Activated T-helper 17 cell treated with anti-CD3 and anti-CD28 coated beads, Interleukin-2, amount 50 U/mL, for 72 hours (primary cell): ENCODE results near the gene SETD1A. TPM values are rescaled to one million over a fixed set of nuclear protein-coding genes. Genes with fewer than 3 reads are reported as not detected.
A peak's percentile ranks its signal among the peaks of the same experiment; 100 is the strongest.

Experiments
- ATAC-seq: fragments of 150-1000 bp; cut with Tn5 transposase; replicated peaks from 2 replicates; pipeline ENCODE4 v1.10.0; 2021; ENCODE audit warnings: mild to moderate bottlenecking, moderate library complexity
- H3K27ac Mint-ChIP-seq: one replicate; pipeline ENCODE4 v1.8.0; 2022; ENCODE audit warnings: mixed read lengths
- H3K27me3 Mint-ChIP-seq: one replicate; pipeline ENCODE4 v1.8.0; 2022; ENCODE audit warnings: mixed read lengths
- H3K36me3 Mint-ChIP-seq: one replicate; pipeline ENCODE4 v1.8.0; 2022; ENCODE audit warnings: low read depth, mild to moderate bottlenecking, mixed read lengths
- H3K4me1 Mint-ChIP-seq: one replicate; pipeline ENCODE4 v1.8.0; 2022; ENCODE audit warnings: mixed read lengths
- H3K4me3 Mint-ChIP-seq: one replicate; pipeline ENCODE4 v1.8.0; 2022; ENCODE audit warnings: mild to moderate bottlenecking, mixed read lengths
- H3K9me3 Mint-ChIP-seq: one replicate; pipeline ENCODE4 v1.8.0; 2022; ENCODE audit warnings: mixed read lengths
- total RNA-seq, 2 donors: library from RNA; stranded (reverse); gene quantifications; one replicate each; pipeline ENCODE4 v1.2.3, GENCODE V29; 2022

Gene SETD1A
- total RNA-seq, 2 donors from 2014 or later: 27.5 to 33.7 TPM

DNA sequence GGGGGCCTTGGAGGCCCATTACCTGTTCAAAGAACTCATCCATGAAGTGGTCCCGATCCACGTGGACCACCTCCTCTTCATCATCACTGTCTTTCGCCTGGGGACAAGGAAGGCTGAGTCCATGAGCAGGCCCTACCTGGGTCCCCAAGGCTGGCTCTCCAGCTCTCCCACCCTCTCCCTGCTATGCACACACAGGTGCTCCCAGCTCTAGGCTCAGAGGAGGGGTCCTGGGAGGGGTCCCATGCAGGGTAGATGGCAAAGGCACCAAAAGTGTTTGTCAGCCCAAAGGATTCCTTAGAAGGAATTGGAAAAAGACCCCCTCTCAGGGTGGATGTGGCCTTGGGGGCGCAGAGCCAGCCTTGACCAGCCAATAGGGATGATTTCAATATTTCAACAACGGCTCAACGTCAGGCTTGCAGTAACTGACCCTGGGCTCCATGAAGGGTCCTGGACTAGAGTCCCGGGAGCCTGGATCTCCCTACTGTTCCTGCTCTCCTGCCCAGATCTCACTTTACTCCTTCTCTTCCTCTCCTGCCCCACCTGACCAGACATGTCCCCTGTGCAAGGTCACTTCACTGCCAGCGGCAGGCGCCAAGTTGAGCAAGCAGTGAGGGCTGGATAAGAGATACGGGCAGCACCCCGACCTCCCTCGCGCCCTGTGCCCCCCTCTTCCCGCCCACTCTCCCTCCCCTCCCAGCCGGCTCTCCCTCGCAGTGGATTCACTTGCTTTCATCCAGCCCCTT lies 44.1 kb downstream of the SETD1A start:
- H3K36me3 Mint-ChIP-seq: no peaks in the 10 kb centered on the region
- no peak overlapping the region for H3K27ac Mint-ChIP-seq
- ATAC-seq: no peak
- no peaks in the 10 kb centered on the region for H3K27me3 Mint-ChIP-seq
- H3K9me3 Mint-ChIP-seq: no peaks in the 10 kb centered on the region
- no peaks in the 10 kb centered on the region for H3K4me1 Mint-ChIP-seq
- H3K4me3 Mint-ChIP-seq: no peak overlapping the region

DNA sequence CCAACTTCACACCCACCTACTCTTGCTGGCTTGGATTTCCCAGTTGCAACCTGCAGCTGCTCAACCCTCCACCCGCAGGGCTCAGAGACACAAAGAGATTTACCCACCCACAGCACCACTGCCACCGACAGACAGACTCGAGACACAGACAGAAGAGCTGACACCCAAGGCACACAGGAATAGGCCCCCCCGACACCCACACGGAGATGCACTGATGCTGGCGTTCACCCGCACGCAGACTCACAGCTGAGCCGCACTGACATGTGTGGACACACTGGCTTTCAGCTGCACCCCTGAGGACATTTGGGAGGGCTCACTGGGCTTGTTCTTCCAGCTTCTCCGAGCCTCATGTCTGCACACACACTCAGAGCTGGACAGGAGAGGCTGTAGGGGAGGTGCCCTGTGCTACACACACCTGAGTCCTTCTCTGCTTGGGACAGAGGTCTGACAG lies 44.7 kb downstream of the SETD1A start:
- Mint-ChIP-seq H3K27ac (no peak overlapping the region), H3K4me3 (no peak overlapping the region), H3K4me1 (no peaks in the 10 kb centered on the region), H3K27me3 (no peaks in the 10 kb centered on the region), H3K9me3 (no peaks in the 10 kb centered on the region), H3K36me3 (no peaks in the 10 kb centered on the region)
- ATAC-seq: no peak

DNA sequence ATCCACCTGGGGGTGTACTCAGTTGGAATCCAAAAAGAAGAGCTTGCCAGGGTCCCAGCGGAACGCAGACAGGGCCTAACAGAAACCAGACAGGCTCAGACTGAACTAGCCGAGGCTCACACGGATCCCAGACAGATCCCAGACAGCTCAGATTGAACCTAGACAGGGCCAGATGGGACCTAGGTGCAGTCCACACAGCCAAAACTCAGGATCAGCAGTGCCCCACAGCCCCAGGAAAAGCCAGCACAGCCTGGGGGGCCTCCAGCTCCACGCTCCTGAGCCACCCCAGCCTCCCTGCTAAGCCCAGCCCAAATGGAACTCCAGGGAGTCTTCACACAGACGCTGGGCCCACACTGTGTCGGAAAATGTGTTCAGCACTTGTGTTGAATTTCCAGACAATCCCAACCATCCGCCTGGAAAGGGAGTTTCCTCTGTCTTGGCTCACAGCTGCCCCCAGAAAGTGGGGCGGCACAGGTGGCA lies 45.3 kb downstream of the SETD1A start:
- Mint-ChIP-seq H3K9me3 (no peaks in the 10 kb centered on the region), H3K36me3 (no peaks in the 10 kb centered on the region), H3K27me3 (no peaks in the 10 kb centered on the region), H3K4me3 (no peak overlapping the region), H3K4me1 (no peaks in the 10 kb centered on the region), H3K27ac (no peak overlapping the region)
- ATAC-seq: no peak

DNA sequence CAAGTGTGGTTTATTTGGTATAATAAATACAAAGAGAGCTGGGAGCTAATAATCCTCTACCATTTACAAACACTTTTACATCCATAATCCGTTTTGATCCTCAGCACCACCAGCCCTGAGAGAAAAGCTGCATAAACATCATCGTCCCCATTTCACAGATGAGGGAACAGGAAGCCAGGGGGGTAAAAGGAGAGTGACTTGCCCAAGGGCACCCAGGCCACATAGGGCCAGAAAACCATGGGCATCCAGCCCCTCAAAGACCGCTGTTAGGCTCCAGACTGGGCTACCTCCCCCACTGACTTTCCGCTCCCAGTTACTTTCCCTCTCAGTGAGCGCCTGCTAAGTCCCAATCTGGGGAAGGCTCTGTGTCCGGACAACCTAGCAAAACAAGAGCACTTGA lies 46.2 kb downstream of the SETD1A start:
- Mint-ChIP-seq H3K4me3 (no peak overlapping the region), H3K27ac (no peak overlapping the region), H3K27me3 (no peaks in the 10 kb centered on the region), H3K9me3 (no peaks in the 10 kb centered on the region), H3K36me3 (no peaks in the 10 kb centered on the region), H3K4me1 (no peaks in the 10 kb centered on the region)
- ATAC-seq: no peak

GRCh38 chr16:31004658-31005057 lies 47.1 kb downstream of the SETD1A start:
- Mint-ChIP-seq H3K4me3 (no peak overlapping the region), H3K27me3 (peaks cover 1% of the 10 kb centered on the region), H3K9me3 (no peaks in the 10 kb centered on the region), H3K27ac (no peak overlapping the region), H3K4me1 (no peaks in the 10 kb centered on the region), H3K36me3 (no peaks in the 10 kb centered on the region)
- no peak for ATAC-seq

- H3K4me3 Mint-ChIP-seq: no peak overlapping the region
- no peaks in the 10 kb centered on the region for H3K9me3 Mint-ChIP-seq
- H3K27ac Mint-ChIP-seq: no peak overlapping the region
- no peaks in the 10 kb centered on the region for H3K4me1 Mint-ChIP-seq
- no peak for ATAC-seq
- no peaks in the 10 kb centered on the region for H3K36me3 Mint-ChIP-seq
- peaks cover 4% of the 10 kb centered on the region for H3K27me3 Mint-ChIP-seq
These were observed 48.0 kb downstream of the SETD1A start for GRCh38 chr16:31005350-31006085.

DNA sequence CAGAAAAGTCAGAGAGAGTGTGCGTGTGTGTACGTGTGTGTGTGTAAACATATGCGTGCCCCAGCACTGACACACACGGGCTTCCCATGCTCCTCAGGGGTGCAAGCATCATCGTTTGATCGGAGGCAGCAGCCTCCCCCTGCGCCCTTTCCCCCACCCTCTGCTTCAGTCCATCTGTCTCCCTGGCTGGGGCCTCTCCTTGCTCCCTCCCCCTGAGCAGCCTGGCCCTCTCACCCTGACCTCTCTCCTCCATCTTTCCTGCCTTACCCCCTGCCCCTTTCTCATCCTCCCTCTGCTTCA lies 48.5 kb downstream of the SETD1A start:
- Mint-ChIP-seq H3K9me3 (no peaks in the 10 kb centered on the region), H3K27me3 (peaks cover 4% of the 10 kb centered on the region), H3K4me1 (no peaks in the 10 kb centered on the region), H3K4me3 (no peak overlapping the region), H3K27ac (no peak overlapping the region), H3K36me3 (no peaks in the 10 kb centered on the region)
- ATAC-seq: no peak

DNA sequence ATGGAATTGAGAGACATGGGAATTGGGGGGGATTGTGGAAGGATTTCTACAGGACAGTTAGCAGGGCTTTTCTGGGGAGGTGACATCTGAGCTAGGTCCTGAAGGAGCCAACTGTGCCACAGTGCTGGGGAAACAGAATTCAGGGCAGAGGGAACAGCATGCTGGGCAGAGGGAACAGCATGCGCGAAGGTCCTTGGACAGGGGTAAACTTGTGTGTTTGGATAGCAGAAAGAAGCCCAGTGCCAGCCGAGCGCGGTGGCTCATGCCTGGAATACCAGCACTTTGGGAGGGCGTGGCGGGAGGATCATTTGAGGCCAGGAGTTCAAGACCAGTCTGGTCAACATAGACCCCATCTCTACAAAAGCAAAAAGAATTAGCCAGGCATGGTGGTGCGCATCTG lies 49.0 kb downstream of the SETD1A start:
- peaks cover 7% of the 10 kb centered on the region for H3K27me3 Mint-ChIP-seq
- ATAC-seq: no peak
- no peaks in the 10 kb centered on the region for H3K36me3 Mint-ChIP-seq
- no peak overlapping the region for H3K27ac Mint-ChIP-seq
- H3K9me3 Mint-ChIP-seq: no peaks in the 10 kb centered on the region
- no peak overlapping the region for H3K4me3 Mint-ChIP-seq
- no peaks in the 10 kb centered on the region for H3K4me1 Mint-ChIP-seq

DNA sequence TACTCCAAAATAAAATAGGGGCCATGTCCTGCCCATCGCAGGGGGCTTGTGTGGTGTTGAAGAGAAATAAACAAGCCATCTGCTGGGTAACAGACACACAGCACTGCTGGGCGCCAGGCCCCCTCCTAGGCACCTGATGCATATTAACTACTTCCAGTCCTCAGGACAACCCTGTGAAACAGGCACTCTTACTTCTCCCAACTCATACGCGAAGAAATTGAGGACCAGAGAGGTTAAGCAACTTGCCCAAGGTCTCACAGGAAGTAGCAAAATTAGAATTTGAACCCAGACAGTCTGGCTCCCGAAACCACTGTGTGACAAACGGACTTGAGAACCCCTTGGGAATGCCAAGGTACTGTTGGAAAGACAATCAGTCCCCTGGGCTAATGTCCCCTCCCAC lies 50.1 kb downstream of the SETD1A start:
- Mint-ChIP-seq H3K27ac (no peak overlapping the region), H3K4me3 (no peak overlapping the region), H3K9me3 (no peaks in the 10 kb centered on the region), H3K4me1 (peaks cover 4% of the 10 kb centered on the region), H3K36me3 (no peaks in the 10 kb centered on the region), H3K27me3 (peaks cover 15% of the 10 kb centered on the region)
- no peak for ATAC-seq

DNA sequence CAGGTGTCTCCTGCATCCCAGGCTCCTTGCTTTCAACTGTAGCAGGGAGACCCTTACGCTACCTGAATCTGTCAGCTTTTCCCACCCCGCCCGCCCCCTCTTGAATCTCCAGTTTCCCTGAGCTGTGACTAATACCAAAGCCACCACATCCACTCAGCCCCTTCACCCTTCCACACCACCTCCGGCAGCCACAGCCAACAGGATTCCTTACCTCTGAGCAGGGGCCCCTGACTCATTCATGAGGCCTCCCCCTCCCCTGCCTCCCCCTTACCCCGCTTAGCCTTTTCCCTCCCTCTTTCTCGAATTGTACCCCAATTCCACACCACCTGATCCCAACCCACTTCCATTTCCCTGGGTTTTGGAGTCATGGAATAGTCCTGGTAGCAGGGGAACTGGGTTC lies 50.6 kb downstream of the SETD1A start:
- Mint-ChIP-seq H3K9me3 (no peaks in the 10 kb centered on the region), H3K27ac (no peak overlapping the region), H3K4me1 (peaks cover 4% of the 10 kb centered on the region), H3K4me3 (no peak overlapping the region), H3K36me3 (no peaks in the 10 kb centered on the region), H3K27me3 (peaks cover 18% of the 10 kb centered on the region)
- ATAC-seq: no peak

GRCh38 chr16:31008551-31008950 lies 51.0 kb downstream of the SETD1A start:
- H3K4me3 Mint-ChIP-seq: no peak overlapping the region
- no peaks in the 10 kb centered on the region for H3K9me3 Mint-ChIP-seq
- H3K4me1 Mint-ChIP-seq: peaks cover 4% of the 10 kb centered on the region
- H3K36me3 Mint-ChIP-seq: no peaks in the 10 kb centered on the region
- ATAC-seq: no peak
- H3K27me3 Mint-ChIP-seq: peaks cover 22% of the 10 kb centered on the region
- peak overlapping the region; percentile 26 for H3K27ac Mint-ChIP-seq

- Mint-ChIP-seq H3K36me3 (no peaks in the 10 kb centered on the region), H3K27ac (peak overlapping the region; percentile 26), H3K4me1 (peaks cover 4% of the 10 kb centered on the region), H3K4me3 (no peak overlapping the region), H3K27me3 (peaks cover 25% of the 10 kb centered on the region), H3K9me3 (no peaks in the 10 kb centered on the region)
- no peak for ATAC-seq
These were observed 51.6 kb downstream of the SETD1A start for GRCh38 chr16:31009120-31009519.

DNA sequence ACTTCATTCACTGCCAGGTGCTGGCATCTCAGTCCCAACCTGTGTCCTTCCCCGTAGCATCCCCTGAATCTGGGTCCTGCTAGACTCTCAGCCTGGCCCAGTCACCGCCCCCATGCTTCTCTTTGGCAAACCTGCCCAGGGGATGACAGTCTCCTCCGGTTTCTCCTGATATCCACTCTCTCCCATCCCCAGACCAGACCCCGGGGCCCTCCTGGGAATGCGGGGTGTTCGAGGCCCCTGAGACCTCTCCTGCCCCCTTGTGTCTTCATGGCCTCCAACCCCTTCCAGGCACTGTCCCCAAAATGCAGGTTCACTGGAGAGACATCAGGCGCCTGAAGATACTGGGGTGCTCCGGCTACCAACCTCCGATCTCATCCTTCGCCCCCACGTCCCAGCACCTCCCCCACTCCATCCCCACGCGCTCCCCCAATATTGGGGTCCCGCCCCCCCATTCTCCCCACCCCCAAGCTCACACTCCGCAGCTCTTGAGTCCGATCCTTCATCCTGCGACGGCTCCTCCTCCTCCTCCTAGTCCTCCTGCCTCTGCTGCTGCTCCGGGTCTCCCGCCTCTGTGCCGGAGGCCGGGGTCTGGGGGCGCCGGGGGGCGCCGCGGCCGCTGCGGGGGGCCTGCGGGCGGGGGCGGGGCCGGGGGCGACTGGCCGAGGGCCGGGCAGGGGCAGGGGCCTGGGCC lies 52.5 kb downstream of the SETD1A start:
- Mint-ChIP-seq H3K27me3 (peaks cover 28% of the 10 kb centered on the region), H3K27ac (peak overlapping the region; percentile 26), H3K36me3 (no peaks in the 10 kb centered on the region), H3K4me3 (peak overlapping the region; percentile 47), H3K4me1 (peaks cover 4% of the 10 kb centered on the region), H3K9me3 (no peaks in the 10 kb centered on the region)
- ATAC-seq: no peak

DNA sequence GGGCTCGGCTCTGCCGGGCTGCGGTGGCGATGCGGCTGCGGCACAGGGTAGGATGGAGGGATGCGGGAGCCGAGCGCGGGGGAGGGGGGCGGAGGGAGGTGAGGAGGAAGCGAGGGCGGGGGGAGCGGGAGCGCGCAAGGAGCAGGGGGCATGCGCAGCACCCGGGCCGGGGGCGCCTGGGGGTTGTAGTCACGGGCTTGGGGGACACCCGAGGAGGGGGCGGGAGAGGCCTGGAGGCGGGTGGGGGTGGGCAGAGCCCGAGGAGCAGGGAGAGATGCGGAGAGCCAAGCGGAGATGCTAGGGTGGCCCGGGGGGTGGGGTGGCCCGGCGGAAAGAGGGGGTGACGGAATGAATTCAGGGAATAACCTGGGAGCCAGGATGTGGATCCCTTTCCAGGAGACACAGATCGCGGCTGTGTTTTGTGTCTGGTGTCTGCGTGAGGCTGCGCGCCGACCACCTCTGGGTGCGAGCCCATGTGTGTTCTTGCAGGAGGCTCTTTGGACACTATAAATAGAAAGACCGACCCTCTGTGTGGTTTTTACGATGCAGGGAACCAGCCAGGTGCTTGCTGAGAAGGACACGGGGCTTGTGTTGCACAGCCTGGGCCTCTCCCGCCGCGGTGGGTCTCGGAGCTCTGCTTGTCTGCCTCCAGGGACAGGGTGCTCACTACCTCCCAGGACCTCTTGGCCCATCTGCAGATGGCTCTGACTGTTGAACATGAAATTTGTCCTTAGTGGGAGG lies 53.2 kb downstream of the SETD1A start, which contains the start of gene STX1B:
Gene STX1B (minus strand): TSS at position 54 of the 741 bp plus-strand sequence. CDS start 242 bp downstream, outside the sequence.
- peak within 1 kb of the TSS; percentile 26 for H3K27ac Mint-ChIP-seq
- H3K4me3 Mint-ChIP-seq: peak within 1 kb of the TSS; percentile 47
- H3K4me1 Mint-ChIP-seq: peaks cover 4% of the 10 kb centered on the region
- H3K27me3 Mint-ChIP-seq: peaks cover 30% of the 10 kb centered on the region
- no peaks in the 10 kb centered on the region for H3K9me3 Mint-ChIP-seq
- peak; percentile 35 for ATAC-seq
- H3K36me3 Mint-ChIP-seq: no peaks in the 10 kb centered on the region
